HG02870 (cell line): Measurements from ENCODE around the gene RAB11FIP3.
A peak's percentile ranks its signal among the peaks of the same experiment; 100 is the strongest.

Experiments
- ATAC-seq: cut with Tn5 transposase; IDR thresholded peaks from one replicate; pipeline ENCODE4 v1.9.1; 2021; ENCODE audit warnings: mild to moderate bottlenecking, moderate library complexity; ENCODE audit not compliant: unreplicated experiment

Gene RAB11FIP3

DNA sequence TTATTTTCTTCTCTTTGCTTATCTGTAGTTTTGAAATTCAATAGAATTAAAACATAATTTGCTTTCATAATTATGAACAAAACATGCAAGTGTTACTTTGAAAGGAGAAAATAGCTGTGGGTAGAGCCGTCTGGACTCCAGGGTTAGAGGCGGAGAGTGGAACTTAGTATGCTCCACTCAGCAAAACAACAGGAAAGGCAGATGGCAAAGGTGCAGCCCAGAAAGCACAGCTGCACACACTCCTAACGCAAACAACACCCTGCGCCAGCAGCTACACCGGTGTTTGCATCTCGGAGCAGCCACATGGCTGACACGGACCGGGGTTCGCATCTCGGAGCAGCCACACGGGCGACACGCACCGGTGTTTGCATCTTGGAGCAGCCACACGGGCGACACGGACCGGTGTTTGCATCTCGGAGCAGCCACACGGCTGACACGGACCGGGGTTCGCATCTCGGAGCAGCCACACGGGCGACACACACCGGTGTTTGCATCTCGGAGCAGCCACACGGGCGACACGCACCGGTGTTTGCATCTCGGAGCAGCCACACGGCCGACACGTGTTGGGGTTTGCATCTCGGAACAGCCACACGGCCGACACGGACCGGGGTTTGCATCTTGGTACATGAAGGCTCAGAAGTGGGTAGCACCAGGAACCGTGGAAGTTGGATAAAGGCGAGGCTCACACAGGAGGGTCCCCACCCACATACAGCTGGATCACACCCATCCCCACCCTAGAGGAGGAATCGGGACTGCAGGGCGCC, 89.9 kb downstream of the RAB11FIP3 start:
- ATAC-seq = no peak

DNA sequence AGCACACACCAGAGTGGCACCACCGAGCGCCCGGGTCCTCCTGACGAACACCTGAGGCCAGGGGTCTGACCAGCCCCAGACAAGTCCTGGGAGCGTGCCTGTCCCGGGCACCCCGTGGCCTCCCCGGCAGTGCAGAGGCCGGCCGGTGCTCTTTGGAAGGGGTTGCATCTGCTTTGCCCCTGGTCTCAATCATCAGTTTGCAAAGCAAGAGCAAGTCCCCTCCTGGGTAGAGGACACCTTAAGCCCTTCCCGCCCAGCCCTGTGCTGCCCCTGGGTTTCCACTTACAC, 90.4 kb downstream of the RAB11FIP3 start:
- no peak for ATAC-seq

DNA sequence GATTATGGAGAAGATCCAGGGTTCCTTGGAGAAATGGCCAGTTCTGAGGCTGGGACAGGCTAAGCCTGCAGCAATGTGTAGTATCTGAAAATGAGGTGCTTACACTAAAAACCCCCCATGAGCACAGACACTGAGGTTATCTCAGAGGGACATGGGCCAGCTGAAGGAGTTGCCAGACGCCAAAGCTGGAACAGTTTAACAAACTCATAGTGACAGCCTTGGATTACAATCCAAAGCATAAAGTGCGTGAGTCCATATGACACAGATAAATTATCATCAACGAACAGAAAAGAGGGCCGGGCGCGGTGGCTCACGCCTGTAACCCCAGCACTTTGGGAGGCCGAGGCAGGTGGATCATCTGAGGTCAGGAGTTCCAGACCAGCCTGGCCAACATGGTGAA, 90.9 kb downstream of the RAB11FIP3 start:
- no peak for ATAC-seq

DNA sequence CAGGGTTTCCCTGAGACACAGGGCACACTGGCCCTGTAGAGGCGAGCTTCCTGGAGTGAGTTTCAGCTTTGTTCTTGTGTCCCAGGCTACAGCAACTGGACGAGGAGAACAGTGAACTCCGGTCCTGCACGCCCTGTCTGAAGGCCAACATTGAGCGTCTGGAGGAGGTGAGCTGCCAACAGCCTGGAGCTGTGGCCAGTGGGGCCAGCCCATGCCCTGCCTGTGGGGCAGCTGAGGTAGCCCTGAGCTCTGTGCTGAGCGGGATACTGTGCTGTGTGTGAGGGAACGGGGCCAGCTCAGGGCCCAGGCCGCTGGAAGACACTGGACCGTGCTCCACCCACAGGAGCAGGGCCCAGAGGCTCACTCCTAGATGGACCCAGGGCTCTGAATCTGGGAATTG, 93.4 kb downstream of the RAB11FIP3 start:
- ATAC-seq = no peak

DNA sequence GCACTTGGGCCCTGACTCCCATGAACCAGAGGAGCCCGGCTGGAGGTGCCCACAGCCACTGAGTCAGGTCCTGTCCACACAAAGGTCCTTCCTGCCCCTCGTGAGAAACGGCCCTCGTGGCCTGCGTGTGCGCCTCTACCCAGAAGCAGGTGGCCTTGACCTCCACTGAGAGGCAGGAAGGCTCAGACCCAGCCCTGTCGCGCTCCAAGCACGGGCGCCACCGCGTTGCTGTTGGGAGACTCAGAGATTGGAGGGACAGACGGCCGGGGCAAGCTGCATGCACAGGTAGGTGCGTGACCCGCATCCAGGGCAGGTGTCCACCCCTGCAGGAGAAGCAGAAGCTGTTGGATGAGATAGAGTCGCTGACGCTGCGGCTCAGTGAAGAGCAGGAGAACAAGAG, 94.0 kb downstream of the RAB11FIP3 start:
- ATAC-seq = no peak

DNA sequence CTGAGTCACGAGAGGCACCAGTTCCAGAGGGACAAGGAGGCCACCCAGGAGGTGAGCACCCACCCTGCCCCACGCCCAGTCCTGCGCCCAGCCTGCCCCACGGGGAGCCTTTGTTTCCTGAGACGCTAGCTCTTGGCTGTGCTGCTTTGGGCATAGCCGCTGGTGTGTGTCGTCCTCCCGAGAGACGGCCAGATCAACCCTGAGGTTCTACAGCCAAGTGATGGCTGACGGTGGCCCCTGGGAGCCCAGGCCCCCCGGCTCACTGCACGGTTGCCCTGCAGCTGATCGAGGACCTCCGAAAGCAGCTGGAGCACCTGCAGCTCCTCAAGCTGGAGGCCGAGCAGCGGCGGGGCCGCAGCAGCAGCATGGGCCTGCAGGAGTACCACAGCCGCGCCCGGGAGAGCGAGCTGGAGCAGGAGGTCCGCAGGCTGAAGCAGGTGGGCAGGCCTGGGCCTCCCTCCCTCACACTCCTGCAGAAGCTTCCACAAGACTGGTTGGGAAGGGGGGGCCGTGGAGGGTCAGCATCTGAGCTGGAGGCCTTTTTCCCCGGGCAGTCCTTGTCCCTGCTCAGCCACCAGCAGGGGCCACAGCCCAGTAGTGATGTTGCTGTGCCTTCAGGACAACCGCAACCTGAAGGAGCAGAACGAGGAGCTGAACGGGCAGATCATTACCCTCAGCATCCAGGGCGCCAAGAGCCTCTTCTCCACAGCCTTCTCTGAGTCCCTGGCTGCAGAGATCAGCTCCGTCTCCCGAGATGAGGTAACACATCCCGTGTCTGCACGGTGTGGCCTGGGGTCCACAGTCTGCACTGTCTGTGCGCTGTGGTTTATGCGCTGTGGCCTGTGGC, 94.6 kb downstream of the RAB11FIP3 start:
- ATAC-seq = no peak

DNA sequence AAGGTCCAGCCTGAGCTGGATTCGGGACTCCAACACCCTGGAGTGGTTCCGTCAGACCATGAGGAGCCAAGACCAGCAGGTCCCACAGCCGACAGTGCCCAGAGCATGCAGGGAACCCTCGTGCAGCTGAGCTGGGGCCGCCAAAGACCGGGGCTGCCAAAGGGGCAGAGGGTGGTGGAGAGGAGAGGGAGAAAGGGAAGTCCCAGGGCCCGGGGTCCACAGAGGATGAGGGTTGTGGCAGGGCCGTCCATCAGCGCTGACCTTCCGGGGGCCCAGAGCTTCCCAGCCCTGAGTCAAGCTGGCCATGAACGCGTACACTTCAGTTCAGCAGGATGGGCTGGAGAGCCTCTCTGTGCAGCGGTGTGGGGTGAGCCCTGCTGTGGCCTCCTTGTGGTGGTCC, 95.4 kb downstream of the RAB11FIP3 start:
- ATAC-seq = no peak

DNA sequence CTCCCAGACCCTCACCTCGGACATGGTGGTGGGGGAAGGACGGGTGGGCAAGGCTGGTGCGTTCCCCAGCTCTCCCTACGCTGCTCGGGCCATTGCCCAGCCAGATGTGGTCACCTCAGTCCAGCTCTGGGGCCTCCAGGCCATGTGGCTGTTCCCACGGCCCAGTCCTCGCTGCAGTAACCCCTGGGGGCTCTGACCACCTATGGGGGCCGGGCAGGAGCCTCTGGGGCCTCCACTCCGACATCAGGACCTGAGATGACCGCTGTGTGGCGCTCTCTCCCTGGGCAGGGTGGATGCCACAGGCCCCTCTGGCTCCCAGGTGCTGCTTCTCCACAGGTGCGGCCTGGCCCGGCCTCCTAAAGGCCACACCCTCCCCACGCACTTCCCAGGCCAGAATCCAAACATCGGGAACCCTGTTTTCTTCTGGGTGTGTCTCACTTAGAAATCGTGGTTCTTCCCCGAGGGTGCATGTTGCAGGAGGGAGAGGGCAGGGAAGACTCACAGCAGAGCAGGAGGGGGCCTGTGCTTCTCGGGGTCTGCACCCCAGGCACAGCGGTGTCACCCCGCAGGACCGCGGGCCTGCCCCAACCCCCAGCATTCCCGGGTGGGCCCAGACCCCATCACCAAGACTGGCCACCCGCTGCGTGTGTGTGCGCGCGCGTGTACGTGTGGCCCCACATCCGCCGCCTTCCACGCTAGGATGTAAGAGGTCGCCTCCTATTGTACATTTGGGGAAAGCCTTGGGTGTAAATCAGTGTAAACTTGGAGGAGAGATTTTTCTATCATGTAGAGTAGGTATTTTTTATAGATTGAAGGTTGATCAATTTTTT, 96.1 kb downstream of the RAB11FIP3 start:
- no peak for ATAC-seq

DNA sequence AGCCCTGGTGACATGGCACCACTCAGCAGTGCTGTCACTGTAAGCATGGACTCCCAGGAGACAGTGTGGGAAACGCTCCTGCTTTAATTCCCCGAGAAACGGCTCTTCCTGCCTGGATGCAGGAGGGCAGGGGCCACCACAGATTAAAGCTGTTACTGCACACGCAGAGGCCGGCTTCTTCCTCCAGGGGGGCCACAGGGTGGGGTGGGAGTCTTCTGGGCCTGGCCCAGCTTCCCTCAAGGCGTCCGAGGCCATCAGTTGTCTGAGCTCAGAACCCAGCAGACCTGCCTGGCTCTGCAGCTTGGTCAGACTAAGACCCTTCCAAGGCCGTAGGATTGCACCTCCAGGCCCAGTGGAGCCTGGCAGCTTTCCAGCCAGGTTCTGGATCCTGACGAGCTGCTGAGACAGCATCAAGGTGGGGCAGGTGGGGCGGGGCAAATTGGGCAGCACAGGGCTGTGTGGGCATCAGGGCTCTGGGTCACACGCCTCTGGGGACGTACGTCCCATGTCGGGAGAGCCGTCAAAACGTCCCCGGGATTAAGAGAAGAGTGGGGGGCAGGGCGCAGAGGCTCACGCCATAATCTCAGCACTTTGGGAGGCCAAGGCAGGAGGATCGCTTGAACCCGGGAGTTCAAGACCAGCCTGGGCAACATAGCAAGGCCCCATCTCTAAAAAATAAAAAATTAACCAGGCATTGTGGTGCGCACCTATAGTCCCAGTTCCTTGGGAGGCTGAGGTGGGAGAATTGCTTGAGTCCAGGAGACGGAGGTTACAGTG, 97.1 kb downstream of the RAB11FIP3 start:
- ATAC-seq = no peak

DNA sequence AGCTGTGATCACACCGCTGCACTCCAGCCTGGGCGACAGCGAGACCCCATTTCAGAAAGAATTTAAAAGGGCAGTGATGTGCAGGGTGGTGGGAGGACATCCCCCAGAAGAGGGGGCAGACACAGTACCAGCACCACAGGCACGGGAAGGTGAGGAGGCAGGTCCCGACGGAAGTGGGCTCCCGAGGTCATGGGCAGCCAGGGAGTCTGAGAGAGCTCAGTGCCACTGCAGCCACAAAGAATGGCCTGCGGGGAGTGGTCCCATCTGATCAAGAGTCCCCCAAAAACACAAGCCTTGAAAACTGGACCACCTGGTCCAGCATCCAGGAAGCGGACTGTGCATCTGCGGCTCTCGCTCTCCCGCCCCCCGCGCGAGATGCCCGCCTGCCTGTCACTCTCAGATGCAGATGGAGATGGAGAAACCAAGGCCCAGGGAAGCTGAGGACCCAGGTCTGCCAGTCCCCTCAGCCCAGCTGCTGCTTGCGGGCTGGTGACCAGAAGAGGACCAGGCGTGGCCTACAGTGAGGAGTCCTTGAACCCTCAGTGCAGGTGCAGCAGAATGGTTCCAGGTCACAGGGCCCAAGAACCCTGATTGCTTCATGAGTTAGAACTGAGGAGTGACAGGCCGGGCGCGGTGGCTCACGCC, 97.8 kb downstream of the RAB11FIP3 start:
- ATAC-seq = no peak

DNA sequence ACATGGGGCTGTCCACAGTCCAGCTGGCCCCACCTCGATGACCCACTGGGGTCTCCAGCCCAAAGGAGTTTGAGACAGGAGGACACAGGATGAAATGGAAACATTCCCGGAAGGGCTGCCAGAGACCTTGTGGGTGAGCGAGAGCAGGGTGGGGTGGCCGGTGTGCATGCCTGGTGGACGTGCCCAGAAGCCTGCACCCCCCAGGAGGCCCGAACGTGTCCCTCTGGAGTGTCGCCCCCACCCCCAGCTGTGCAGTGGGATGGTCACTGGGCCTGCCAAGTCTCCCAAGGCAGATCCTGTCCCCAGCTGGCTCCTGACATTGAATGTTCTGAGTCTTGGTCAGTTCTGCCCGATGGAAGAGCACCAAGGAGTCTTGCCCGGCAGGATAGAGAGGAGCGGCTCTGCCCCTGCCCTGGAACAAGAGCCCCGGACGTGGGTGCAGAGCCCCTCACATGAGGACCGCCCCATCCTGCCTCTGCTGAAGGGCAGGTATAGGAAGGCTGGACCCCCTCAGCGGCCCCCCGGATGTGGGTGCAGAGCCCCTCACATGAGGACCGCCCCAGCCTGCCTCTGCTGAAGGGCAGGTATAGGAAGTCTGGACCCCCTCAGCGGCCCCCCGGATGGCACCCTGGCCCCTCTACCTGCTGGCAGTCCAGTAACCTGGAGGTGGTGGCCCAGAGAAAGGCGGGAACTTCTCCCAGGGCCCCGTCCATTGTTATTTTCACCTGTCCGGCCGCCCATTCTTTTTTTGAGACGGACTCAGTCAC, 99.0 kb downstream of the RAB11FIP3 start:
- no peak for ATAC-seq

DNA sequence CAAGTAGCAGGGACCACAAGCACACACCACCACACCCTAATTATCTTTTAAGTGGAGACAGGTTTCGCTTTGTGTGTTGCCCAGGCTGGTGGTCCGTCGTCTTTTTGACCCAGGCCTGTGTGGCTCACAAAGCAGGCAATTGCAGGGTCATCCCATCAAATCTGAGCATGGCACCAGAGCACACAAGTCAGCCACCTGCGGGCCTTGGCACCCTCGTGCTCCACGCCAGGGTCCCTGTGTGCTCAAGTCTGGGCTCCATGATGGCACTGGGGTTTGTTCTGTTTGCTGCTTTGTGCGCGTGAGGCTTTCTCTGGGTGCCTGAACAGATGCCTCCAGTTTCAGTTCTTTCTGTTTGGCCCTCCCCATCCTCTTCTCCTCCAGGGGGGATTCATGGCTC, 99.7 kb downstream of the RAB11FIP3 start:
- ATAC-seq = no peak

DNA sequence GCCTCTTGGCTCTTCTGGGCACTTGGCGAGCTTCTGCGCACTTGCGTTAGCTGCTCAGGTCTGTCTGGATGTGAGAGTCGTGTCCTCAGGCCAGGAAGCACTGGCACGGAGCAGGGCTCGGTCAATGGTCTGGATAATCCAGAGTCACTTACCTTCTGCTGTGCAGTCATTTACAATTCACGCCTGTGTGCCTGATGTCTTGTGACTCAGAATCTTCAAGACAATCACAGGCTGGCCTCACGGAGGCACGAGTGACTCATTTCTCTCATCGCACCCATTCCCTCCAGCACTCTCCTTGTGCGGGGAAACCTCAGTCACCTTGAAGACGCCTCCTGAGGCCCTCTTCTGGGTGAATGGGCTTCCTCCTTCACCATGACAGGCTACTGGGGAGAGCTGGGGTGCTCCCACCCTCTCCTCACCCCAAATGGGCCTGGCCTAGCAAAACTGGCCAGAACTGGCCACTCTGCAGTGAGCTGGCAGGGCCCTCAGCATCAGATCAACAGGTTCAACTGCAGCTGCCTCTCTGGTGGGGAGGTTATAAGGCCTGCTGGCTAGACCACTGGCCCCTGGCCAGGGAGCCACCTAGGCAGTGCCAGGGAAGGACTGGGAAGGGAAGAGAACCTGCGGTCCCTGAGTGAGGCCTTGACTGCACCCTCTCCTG, 100.2 kb downstream of the RAB11FIP3 start:
- no peak for ATAC-seq

DNA sequence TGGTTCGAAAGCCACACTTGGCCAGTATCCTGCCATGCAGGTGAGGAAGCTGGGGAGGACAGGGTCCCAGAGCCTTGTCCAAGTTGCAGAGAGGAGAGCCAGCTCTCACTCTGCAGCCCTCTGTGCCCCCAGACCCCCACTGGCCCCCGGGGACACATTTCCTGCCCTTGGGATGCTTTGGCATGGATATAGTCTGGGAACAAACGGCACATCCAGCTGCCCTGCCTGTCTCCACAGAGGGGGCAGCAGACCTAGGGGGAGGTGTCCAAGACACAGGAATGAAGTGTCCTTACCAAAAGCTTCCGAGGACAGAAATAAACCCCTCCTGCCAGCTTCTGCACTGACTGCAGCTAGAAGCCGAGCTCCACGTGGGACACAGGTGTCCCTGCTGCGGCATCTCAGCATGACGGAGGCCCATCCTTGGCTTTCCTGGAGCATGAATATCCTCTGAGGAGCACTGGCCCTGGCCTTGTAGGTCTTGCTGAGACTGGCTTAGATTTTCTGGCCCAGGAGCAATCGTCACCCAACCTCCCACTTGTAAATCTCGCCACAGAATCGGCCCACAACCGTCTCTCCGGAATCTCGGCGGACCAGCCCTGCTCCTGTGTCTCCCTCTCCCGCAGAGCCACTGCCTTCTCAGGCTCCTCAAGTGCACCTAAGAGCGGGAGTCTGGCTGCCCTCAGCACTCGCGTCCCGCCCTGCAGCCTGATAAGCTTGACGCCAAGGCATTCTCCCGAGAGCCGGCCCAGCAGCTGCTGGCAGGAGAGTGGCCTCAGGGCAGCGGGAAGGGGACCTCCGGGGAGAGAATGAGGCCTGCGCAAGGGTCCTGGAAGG, 100.9 kb downstream of the RAB11FIP3 start:
- ATAC-seq = peak; percentile 2

DNA sequence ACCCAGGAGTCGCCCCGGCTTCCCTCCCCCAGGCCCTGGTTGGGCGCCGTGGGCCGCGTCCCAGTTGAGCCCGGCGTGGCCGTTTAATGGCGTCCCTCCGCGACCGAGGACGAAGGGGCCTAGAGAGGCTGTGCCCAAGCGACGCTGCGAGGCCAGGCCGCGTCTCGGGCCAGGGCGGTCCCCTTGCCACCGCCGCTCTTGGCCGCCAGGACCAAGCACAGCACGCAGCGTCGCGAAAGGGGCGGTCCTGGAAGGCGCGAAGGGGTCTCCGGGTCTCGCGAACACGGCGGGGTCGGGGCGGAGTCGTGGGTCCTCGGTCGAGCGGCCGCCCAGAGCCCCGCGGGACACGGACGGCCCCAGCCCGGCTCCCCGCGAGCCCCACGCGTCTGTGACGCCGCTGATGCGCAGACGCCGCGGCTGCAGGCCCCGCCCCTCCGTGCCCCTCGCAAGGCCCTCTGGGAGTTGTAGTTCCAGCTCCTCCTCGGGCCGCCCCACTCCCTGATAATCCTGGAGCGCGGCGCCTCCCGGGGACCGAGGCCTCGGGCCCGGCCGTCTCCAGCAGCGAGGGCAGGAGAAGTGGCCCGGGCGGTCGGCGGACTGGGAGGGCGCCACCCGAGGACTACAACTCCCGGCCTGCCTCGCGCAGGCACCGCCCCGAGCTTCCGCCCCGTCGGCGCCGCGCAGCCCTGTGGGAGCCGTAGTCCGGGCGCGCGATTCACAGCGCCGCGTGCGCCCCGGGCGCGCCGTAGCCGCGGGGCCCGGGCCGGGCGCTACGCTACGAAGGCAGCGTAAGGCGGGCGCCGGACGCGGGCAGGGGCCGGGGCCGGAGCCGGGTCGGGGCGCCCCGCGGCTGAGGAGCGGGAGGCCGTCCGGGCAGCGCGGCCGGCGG, 101.8 kb downstream of the RAB11FIP3 start, which contains the start of gene CAPN15:
Gene CAPN15, plus strand, starts transcription at position 698 of the 889 bp plus-strand sequence. CDS start 19,127 bp downstream, outside the sequence.
- peak; percentile 53 for ATAC-seq

DNA sequence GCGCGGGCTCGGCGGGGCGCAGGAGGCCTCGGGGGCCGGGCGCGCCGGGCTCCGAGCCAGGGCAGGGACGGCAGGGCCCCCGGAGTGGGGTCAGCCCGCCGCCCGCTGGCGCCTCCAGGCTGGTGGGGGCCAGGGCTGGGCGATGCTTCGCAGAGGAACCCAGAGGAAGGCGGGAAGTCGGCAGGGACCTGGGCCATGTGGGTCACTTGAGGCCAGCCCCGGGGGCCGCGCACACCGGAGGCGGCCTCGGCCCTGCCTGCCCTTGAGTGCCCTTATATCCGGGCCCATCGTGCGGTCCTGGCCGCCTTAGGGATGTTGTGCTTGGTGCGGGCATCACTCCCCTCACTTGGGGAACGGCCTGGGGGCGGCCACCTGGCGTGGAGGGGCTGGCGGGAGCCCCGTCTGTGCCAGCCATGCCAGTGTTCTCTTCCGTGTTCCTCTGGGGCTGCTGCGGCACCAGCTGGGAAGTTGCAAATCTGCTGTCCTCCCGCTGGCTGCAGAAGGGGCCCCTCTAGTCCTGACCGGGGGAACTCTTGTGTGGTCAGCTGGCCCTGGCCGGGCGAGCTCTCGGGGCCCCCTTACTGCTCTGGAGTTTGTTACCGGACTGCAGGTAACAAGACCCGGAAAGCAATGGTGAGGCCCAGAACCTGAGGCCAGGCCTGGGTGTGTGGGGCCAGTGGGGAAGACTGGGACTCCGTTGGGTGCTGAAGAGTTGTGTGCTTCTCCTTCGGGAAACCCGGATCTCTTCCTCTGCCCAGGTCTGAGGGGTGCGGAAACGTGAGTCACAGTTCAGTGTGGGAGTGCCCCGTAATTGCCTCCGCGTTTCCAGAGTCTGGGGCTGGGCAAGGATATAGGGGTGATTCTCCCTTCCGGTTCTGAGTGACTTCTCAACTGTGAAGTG, 102.9 kb downstream of the RAB11FIP3 start:
- no peak for ATAC-seq
